Pancreas (tissue), 10 donors: ENCODE measurements around the gene CYP4X1. TPM values are rescaled to one million over a fixed set of nuclear protein-coding genes. Genes with fewer than 3 reads are reported as not detected.
"Not testable (repeated sequence)": the region's sequence is repeated elsewhere in the genome, so short reads cannot be mapped to it uniquely, and the experiment has no call there.

Experiments used
- ATAC-seq, 4 donors: fragments of 200-7000 bp; cut with Tn5 transposase; one replicate each; pipeline versions ENCODE4 v1.8.0 to v1.9.1; 2020; ENCODE audit warnings: mild to moderate bottlenecking in 4 of 4, moderate library complexity in 4 of 4
- DNase-seq, 6 donors: peaks; one replicate each; pipeline ENCODE4 v3.0.0-alpha.2; 2020
- FAIRE-seq: peaks from 2 replicates; lab custom pipeline; 2012; peaks lifted over from hg19 to GRCh38; lab: Jason Lieb, UNC
- H3K27ac ChIP-seq, 4 donors: fragments of 200-600 bp; sonication (generic); 1 replicate in 3 of 4; 2 replicates in 1 of 4; pipeline versions ENCODE4 v1.5.0 to v1.8.0; 2020
- H3K27me3 ChIP-seq, 4 donors: fragments of 200-600 bp; one replicate each; pipeline ENCODE4 v1.8.0; 2021
- H3K36me3 ChIP-seq, 3 donors: fragments of 200-600 bp; sonication (generic) in 1 of 3; one replicate each; pipeline versions ENCODE4 v1.5.0 to v1.8.0; 2020 to 2021
- H3K4me1 ChIP-seq, 3 donors: fragments of 200-600 bp; one replicate each; pipeline ENCODE4 v1.8.0; 2021
- H3K4me3 ChIP-seq, 4 donors: fragments of 200-600 bp; sonication (generic) in 2 of 4; one replicate each; pipeline versions ENCODE4 v1.5.0 to v1.8.0; 2020 to 2021
- H3K9me3 ChIP-seq, 4 donors: fragments of 200-600 bp; one replicate each; pipeline ENCODE4 v1.8.0; 2021
- WGBS, 2 donors: extraction: QIAGEN DNeasy Blood & Tissue Kit; methylation state at CpG; one replicate each; pipeline ENCODE4 v1.1.7; 2013; 5-methylcytosine and 5-hydroxymethylcytosine counted together
- intact Hi-C, 3 donors: fragments of 100-400 bp; cut with DNase I; formaldehyde crosslinking; loops; one replicate each; pipeline versions ENCODE4 v1.11.1 to v1.14.2; 2022
- polyA plus RNA-seq, 2 donors: library from polyadenylated mRNA; stranded (reverse); fragments of 200-250 nt; gene quantifications; one replicate each; pipeline ENCODE4 v1.2.3, GENCODE V29; 2013
- total RNA-seq, 6 donors: library from RNA; stranded (reverse); fragmentation: NEBNext Ultra II Directional in 4 of 6; extraction: Animal tissue kit (Norgen Biotek cat#: 25700) in 4 of 6; gene quantifications; one replicate each; pipeline versions ENCODE4 v1.2.1 to v1.2.4, GENCODE V29; 2021 to 2023
- TF ChIP-seq, protein P1 (sequence below), 4 donors: fragments of 200-600 bp; sonication (generic) in 3 of 4; IDR thresholded peaks; one replicate each; pipeline versions ENCODE4 v1.5.0 to v1.8.0; 2021; ENCODE audit warnings: antibody characterized with exemption in 4 of 4
- donor health status: healthy with polysubstance abuse.
- donor health status: DM: no; HTN: no; CAD: no; lungs with moderate emphysema.
- donor health status: DM: no; HTN: no; CAD: no.
- donor health status: control.
- donor health status: control.
- donor health status: Bipolar disorder and iron deficiency.
- donor health status: DM: yes; HTN: yes; CAD: no.
- donor health status: DM: no; HTN: no; CAD: no.
- donor health status: DM: no; HTN: no; CAD: no.
- donor health status: DM: yes; HTN: yes; CAD: no.

CYP4X1 gene
- total and polyA plus RNA-seq, 8 donors: 0.39 to 3.5 (median 1.5) TPM

DNA sequence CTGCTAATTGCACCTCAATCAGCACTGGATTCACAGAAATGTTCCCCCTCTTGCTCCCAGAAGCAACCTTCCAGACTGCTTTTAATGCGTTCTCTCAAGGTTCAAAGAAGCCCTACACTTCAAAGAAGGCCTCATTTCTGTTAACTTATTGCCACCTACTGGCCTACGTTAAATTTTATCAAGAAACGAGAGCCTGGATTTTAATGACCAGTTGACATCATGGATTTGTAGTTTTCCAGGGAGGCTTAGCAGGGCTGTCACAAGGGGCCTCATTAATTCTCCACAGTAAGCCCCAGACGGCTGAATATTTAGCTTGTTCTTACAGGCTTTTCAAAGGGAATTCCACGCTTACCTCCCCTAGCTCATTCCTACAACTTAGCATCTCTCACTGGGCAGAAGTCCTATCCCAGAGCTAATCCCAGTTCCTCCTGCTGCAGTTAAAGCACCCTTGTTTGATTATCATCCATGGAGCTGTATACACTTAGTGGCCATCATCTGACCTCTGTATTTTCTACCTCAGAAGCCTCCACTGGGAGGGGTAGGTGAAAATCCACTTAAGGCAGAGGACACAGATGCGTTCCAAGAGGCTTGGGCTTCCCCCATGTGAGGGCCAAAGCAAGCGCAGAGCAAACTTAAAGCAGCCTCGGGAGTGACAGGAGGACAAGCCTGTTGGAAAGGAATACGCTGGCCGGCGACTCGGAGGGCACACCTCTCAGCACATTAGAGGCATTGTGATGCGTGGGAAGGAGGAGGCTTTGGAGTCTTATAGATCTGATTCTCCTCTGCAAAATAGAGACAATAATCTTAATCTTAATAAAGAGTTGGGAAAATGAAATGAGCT, 32.2 kb upstream of the CYP4X1 start:
- FAIRE-seq (no peak), ATAC-seq (peak in 3 of 4 donors; percentile 27 to 74 (median 60))

DNA sequence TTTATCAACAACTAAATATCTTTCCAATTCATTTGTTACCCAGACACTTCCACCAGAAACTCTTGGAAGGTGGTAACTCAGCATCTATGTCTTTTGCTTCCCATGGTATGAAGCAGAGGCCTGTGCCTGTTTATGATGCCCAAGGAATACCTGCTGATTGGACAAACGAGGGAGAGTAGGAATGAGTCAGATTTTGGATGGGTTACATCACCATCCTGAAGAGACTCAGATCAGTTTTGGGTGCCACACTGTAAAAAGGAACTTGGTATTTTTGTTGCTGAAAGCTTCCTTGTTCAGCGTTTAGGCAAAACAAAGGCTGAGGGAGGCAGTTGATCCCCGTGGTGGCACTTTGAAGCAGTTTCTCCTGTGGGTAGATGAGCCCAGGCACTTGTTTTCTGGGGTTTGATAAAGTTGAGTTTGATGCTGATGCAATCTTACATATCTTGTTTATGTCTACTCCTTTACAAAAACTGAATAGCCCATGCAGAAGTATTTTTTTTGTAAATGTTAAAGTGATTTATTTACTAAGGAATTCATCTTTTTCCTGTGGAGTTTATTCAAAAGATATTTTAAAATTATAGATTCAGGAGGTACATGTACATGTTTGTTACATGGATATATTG, 26.7 kb upstream of the CYP4X1 start:
- ATAC-seq (no peak), DNase-seq (no peak), FAIRE-seq (no peak)
- 34 to 36% methylated on average over 3 of the region's 3 CpGs for WGBS, 2 donors
- Histone ChIP-seq H3K36me3 (no peaks in the 10 kb centered on the region), H3K4me1 (no peaks in the 10 kb centered on the region), H3K4me3 (no peak overlapping the region), H3K9me3 (no peaks in the 10 kb centered on the region), H3K27ac (no peak overlapping the region), H3K27me3 (no peaks in the 10 kb centered on the region)
- intact Hi-C loops: loop anchor here in 1 of 3 donors (10.0 kb wide), 1 partner anchor 252 kb away; no protein-coding TSS in a partner anchor
- TF ChIP-seq, protein P1, sequence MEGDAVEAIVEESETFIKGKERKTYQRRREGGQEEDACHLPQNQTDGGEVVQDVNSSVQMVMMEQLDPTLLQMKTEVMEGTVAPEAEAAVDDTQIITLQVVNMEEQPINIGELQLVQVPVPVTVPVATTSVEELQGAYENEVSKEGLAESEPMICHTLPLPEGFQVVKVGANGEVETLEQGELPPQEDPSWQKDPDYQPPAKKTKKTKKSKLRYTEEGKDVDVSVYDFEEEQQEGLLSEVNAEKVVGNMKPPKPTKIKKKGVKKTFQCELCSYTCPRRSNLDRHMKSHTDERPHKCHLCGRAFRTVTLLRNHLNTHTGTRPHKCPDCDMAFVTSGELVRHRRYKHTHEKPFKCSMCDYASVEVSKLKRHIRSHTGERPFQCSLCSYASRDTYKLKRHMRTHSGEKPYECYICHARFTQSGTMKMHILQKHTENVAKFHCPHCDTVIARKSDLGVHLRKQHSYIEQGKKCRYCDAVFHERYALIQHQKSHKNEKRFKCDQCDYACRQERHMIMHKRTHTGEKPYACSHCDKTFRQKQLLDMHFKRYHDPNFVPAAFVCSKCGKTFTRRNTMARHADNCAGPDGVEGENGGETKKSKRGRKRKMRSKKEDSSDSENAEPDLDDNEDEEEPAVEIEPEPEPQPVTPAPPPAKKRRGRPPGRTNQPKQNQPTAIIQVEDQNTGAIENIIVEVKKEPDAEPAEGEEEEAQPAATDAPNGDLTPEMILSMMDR (IDR thresholded peaks at IDR 0.05): no peak

More for the DNA sequence above, 32.2 kb upstream of the CYP4X1 start:
- 18 to 26% methylated on average over 13 of the region's 13 CpGs for WGBS, 2 donors
- Histone ChIP-seq H3K27ac (no peak overlapping the region), H3K27me3 (no peaks in the 10 kb centered on the region), H3K36me3 (no peaks in the 10 kb centered on the region), H3K4me3 (no peak overlapping the region), H3K4me1 (no peaks in the 10 kb centered on the region), H3K9me3 (no peaks in the 10 kb centered on the region)
- intact Hi-C loops: loop anchor here in 1 of 3 donors (10.0 kb wide), 1 partner anchor 247 kb away; no protein-coding TSS in a partner anchor
- no peak for DNase-seq
- TF ChIP-seq, protein P1 (IDR thresholded peaks at IDR 0.05): peak in 1 of 4 donors; percentile 14

DNA sequence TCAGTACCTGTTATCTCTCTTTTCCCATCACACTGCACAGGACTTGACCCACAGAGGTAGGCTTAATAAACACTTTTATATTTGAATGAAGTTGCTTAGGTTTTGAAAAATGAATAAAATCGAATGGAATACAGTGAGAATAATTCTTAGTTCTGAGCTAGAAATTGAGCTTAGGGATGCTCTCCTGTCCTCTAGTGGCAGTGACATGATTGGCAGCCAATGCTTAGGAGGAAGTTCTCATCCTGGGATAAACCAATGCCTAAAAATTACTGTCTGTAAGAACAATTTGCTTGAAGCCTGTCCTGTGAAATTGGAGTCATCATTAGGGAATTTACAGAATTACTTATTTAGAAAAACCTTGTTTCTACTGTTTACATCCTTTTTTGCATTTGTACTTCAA, 21.3 kb upstream of the CYP4X1 start:
- TF ChIP-seq, protein P1 (IDR thresholded peaks at IDR 0.05): no peak
- ATAC-seq (no peak), FAIRE-seq (no peak)

DNA sequence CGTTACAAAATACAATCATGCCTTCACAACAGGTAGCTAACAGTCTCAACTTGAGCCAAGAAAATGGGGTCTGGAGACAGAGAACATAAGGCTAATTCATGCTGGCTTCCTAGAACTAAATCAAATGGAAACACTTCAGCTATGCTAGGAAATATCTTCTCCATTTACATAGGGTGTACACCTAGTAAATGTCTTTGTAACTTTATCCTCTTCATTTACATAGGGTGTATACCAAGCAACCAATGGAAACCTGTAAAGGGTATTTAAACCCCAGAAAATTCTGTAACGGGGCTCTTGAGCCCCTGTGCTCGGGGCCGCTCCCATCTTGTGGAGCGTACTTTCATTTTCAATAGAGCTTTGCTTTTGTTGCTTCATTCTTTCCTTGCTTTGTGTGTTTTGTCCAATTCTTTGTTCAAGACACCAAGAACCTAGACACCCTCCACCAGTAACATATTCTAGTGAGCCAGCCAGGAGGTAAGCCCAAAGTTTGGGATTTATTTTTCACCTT, 19.5 kb upstream of the CYP4X1 start:
- no peak for FAIRE-seq
- intact Hi-C loops: no loop called here
- TF ChIP-seq, protein P1 (IDR thresholded peaks at IDR 0.05): no peak
- Histone ChIP-seq H3K9me3 (no peaks in the 10 kb centered on the region), H3K27me3 (no peaks in the 10 kb centered on the region), H3K4me3 (no peak overlapping the region), H3K4me1 (no peaks in the 10 kb centered on the region), H3K27ac (no peak overlapping the region), H3K36me3 (no peaks in the 10 kb centered on the region)
- ATAC-seq: no peak
- no peak for DNase-seq
- 66 to 80% methylated on average over 5 of the region's 5 CpGs for WGBS, 2 donors

More for the DNA sequence above, 21.3 kb upstream of the CYP4X1 start:
- 14 to 15% methylated on average over 1 of the region's 1 CpG for WGBS, 2 donors
- intact Hi-C loops: no loop called here
- no peaks in the 10 kb centered on the region for H3K27me3 ChIP-seq
- DNase-seq: no peak
- no peaks in the 10 kb centered on the region for H3K4me1 ChIP-seq
- H3K36me3 ChIP-seq: no peaks in the 10 kb centered on the region
- H3K27ac ChIP-seq: no peak overlapping the region
- no peaks in the 10 kb centered on the region for H3K9me3 ChIP-seq
- no peak overlapping the region for H3K4me3 ChIP-seq

DNA sequence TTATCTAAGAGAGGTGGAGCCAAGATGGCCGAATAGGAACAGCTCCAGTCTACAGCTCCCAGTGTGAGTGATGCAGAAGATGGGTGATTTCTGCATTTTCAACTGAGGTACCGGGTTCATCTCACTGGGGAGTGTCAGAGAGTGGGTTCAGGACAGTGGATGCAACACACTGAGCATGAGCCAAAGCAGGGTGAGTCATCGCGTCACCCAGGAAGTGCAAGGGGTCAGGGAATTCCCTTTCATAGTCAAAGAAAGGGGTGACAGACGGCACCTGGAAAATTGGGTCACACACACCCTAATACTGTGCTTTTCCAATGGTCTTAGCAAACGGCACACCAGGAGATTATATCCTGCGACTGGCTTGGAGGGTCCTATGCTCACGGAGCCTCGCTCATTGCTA, 17.0 kb upstream of the CYP4X1 start:
- intact Hi-C loops, H3K9me3 ChIP-seq, H3K27me3 ChIP-seq, DNase-seq, ATAC-seq, FAIRE-seq, H3K4me1 ChIP-seq, H3K36me3 ChIP-seq, H3K4me3 ChIP-seq, H3K27ac ChIP-seq: not testable (repeated sequence)
- WGBS, 2 donors: 77 to 80% methylated on average over 9 of the region's 9 CpGs
